Tongue (tissue), 2 donors: ENCODE measurements around the gene KRTAP5-5. TPM values are rescaled to one million over a fixed set of nuclear protein-coding genes. Genes with fewer than 3 reads are reported as not detected.
"Not testable (repeated sequence)": the region's sequence is repeated elsewhere in the genome, so short reads cannot be mapped to it uniquely, and the experiment has no call there.

Experiments
- DNase-seq: peaks from one replicate; pipeline ENCODE4 v3.0.0-alpha.2; 2015
- total RNA-seq: library from RNA; depleted of rRNA; stranded (reverse); fragments of >200 nt; gene quantifications from one replicate; pipeline ENCODE4 v1.2.3, GENCODE V29; 2014

KRTAP5-5 gene
- total RNA-seq, 1 donor from 2014 or later: not detected

DNA sequence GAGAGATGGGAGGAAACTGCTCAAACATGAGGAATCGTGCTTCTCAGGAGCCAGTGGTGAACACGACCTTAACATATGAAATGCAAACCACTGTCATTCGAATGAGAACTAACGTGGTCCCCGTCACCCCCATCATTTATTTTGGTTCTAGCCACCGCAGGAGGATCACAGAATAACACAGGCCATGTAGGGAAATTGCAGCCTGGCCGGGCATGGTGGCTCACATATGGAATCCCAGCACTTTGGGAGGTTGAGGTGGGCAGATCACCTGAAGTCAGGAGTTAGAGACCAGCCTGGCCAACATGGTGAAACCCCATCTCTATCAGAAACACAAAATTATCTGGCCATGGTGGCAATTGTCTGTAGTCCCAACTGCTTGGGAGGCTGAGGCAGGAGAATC is 27.1 kb downstream of the KRTAP5-5 start:
- DNase-seq: no peak

DNA sequence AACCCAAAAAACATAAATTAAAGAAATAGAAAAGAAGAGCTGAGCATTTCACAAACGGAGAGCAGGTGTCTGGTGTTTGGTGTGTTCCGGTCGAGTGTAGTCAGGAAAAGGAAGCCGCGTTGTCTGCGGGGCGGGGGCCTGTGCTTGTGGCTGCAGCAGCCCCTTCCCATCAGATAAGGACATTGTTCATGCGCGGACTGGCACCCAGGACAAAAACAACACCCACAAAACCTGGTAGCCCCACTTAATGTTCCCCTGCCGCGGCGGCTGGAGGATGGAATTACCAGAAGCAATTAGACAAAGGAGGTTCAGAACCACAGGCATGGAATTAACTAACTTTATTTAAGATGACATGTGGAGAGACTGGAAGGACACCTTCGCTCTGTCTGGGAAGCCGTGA is 29.9 kb downstream of the KRTAP5-5 start:
- no peak for DNase-seq

DNA sequence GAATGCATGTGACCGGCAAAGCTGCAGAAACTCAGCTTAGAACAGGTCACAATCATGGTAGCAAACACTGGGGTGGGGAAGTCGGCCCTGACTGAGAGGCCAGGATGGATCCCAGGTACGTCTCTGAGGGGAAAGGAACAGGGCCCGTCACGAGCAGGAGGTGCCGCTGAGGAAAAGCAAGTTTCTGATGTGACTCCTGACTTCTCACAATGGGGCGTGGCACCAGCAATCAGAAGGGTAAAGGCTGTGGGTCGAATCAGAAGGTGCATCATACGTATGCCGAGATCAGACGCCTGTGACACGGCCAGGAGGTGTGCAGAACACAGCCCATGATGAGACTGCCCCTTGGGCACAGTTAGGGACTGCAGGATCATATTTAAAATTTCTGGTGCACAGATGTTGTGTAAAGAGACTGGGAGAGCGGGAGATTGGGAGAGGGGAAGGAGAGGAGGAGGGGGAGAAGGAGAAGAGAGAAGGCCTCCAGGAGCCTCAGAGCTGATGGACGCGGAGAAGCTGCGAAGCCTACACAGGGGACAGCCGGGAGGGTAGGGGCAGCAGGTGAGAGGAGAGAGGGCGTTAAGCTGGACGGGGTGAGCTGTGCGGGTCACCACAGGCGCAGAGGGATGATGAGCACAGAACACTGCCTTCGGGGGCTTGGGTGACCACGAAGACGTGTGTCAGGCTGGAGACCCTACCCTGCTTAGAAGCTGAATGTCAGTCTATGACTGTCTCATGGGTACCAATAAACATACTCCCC is 30.7 kb downstream of the KRTAP5-5 start:
- no peak for DNase-seq

DNA sequence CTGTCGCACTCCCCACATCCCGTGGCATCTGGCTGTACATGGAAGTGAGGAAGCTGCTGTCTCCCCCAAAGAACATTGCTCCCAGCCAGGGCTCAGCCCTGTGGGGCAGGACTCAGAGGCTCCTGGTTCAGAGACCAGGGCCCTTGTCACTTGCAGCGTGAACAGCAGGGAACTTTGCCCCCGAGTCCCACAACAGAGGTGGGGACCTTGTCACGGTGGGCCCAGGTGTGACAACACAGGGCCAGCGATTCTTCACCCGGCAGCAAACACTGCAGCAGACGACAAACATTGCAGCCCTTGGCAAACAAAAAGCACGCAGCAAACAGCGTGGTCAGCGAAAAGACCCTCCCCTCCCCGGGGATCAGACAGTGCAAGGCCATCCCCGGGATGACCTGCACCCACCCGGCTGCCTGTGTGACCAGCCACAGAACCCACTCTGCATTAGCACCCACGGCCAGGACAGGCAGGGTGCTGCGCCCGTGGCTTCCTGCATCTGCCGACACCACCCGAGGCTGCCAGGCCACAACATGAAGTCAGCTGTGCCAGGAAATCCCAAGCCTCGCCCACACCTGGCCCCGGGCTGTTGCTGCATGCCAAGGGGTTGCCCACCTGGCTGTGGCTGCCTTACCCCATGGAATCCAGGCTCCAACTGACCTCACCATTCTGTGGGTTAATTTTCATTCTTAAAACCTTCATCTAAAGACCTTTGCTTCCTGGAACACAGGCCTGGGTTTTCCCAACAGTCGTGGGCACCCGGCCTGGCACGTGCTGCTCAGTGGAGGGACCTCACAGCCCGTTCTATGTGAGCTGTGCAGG is 32.1 kb downstream of the KRTAP5-5 start:
- DNase-seq: not testable (repeated sequence)

DNA sequence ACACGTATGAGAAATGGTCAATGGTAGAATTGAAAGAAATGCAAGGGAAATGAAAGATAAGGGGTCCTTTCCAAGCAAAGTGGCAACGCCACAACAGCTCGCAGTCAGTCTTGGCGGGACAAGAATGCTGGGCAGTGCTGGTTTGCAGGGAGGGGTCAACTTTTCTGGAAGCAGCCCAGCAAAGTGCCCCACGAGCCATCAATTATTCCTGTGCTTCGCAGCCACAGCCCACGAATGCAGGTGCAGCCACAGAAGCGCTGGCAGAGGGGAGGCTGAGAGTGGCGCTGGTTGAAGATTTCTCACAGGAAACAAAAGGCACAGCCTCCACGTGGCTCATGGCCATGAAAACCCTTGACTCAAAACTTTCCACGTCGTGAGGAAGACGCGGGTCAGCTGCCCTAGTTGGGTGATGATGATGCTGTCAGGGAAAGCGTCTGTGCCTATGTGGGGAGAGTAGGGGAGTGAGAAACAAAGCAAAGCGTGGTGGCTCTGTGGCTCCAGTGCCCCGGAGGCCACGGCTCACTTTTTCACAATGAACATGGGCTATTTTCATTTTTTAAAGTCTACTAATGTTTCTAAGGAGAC is 33.2 kb downstream of the KRTAP5-5 start:
- DNase-seq: not testable (repeated sequence)

DNA sequence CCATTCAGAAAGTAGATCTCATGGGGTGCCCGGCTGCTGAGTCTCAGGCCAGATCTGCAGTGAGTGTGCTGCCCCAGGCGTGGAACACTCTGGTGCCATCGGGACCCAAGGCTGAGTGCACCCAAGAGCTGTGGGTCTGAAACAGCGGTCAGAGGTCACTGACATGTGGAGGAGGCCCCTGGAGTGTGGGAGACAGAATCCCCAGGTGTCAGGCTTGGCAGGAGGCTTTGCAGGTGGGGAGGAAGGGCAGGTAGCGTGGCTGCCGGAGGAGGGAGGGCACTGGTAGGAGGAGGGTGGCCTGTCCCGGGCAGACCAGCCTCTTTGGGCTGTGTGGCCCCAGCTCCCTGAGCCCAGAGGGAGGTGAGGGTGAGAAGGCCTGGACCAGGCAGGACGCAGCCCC is 35.7 kb downstream of the KRTAP5-5 start:
- DNase-seq: no peak

DNA sequence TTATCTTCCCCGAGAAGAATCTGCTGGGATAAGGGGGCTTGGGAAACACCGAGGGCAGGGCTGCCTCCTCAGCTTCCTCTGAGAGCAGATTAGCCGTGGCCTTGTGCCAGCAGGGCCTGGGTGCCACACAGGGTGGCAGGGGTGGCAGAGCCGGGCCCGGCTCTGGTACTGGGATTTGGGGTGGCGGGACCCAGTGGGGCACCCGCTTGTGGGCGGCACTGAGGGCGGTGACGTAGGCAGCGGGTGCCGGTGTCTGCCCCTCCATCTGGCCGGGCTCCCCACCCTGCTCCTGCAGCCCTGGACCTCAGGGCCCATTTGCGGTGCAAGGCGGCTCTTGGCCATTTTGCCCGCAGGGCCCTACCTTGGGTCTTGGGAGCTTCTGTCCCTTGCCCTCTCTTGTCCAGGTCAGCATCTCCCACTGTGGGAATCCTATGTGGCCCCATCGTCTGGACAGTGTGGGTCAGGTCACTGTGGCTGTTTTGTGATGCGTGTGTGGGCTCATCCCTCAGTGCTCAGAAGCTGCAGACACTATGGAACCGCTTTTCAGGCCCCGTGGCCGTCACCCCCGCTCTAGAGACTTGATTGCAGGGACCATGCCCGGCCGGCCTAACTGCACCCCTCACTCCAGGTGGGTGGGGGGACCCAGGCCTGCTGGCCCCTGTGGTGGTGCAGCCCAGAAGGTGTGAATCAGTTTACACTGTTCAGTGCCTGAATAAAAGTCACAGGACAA is 37.7 kb downstream of the KRTAP5-5 start:
- no peak for DNase-seq

DNA sequence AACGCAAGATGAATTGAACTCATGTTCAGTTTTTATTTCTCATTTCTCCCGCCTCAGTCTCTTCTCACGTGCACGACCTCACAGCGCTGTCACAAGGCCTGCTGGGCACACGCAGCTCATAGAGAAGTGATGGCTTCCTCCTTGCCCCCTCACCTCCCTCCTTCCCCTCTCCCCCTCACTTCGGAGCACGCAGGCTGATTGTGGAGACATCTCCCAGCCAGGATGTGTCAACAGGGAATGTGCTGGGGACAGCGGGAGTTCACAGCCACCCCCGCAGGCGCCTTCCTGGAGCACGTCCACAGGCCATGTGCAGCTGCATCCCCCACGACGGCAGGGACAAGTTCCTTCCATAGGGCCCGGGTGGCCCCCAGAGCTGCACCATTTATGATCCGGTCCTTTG is 38.3 kb downstream of the KRTAP5-5 start:
- DNase-seq: peak; percentile 50

DNA sequence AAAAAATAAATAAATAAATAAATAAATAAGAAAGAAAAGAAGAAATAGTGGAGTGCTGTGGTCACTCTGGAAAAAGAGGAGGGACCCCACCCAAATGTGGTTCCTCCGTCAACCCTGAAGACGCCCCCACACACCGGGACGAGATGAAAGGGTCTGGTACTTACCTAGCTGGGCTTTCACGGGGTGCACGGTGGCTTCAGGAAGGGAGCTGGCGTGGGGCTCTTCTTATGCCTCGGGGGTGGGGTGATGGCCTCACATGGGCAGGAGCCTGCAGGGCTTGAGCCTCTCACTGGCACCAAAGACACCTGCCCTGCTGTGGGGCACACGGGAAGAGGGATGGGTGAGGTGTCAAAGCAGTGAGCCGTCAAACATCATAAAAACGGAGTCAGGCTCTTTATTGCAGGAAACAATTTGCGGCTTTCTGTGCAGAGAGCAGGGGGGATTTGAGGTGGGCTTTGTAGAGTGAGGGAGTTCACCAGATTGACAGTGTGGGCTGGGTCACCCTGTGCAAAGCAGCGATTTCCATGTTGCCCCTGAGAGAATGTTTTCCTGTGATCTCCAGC is 39.4 kb downstream of the KRTAP5-5 start:
- DNase-seq: no peak

DNA sequence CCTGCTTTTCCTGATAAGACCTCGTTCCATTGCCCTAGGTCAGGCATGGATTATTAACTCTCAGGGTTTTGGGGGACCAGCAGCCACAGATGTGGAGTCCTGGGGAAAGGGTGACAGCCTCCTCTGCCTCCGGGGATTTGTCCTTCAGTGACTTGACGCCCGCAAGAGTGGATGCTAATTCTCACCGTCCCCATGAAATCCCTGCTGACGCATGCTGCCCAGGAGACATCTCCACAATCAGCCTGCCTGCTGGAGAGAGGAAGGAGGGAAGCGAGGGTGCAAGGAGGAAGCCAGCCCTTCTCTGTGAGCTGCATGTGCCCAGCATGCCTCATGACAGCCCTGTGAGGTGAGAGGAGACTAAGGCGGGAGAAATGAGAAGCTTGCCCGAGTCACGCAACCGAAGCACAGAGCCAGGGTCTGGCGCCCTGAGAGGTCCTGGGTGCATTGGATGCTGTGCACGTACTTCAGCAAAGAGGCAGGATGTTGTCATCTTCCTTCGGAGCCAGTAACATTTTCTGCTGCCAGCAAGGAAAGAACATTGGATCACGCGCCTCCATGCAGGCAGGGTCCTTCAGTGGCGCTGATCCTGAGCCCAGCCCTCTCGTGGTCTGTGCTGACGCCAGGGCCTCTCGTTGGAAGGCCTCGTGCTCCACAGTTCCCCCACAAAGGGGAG is 40.1 kb downstream of the KRTAP5-5 start:
- peak; percentile 90 for DNase-seq

DNA sequence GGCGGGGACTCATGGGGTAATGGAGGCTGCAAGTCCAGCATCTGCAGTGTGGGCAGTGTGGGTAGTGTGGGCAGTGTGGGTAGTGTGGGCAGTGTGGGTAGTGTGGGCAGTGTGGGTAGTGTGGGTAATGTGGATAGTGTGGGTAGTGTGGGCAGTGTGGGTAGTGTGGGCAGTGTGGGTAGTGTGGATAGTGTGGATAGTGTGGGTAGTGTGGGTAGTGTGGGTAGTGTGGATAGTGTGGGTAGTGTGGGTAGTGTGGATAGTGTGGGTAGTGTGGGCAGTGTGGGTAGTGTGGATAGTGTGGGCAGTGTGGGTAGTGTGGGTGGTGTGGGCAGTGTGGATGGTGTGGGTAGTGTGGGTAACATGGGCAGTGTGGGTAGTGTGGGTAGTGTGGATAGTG is 40.9 kb downstream of the KRTAP5-5 start:
- not testable (repeated sequence) for DNase-seq

DNA sequence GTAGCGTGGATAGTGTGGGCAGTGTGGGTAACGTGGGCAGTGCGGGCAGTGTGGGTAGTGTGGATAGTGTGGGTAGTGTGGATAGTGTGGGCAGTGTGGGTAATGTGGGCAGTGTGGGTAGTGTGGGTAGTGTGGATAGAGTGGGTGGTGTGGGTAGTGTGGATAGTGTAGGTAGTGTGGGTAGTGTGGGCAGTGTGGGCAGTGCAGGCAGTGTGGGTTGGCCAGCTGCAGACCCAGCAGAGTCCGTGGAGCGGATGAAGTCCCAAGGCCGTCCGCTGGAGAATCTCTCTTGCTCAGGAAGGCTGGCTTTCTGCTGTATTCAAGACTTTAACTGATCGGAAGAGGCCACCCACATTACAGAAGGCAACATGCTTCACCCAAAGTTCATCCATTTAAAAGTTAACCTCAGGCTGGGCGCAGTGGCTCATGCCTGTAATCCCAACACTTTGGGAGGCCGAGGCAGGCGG is 41.4 kb downstream of the KRTAP5-5 start:
- no peak for DNase-seq

DNA sequence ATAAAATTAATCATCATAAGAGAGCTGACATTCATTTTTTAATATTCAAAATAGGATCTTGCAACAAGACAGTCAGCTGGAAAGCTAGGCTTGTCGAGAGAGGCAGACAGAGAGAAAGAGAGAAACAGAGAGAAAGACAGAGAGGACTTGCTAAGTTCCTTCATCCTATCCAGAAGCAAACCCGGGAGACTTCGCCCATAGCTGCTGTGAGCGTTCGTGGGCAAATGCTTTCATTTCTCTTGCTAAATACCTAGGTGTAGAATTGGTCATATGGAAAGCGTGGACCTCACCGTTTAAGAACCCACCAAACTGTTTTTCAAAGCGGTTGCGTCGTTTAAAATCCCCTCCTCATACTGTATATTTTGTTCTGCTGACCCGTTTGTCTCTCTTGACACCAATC is 42.1 kb downstream of the KRTAP5-5 start:
- no peak for DNase-seq

DNA sequence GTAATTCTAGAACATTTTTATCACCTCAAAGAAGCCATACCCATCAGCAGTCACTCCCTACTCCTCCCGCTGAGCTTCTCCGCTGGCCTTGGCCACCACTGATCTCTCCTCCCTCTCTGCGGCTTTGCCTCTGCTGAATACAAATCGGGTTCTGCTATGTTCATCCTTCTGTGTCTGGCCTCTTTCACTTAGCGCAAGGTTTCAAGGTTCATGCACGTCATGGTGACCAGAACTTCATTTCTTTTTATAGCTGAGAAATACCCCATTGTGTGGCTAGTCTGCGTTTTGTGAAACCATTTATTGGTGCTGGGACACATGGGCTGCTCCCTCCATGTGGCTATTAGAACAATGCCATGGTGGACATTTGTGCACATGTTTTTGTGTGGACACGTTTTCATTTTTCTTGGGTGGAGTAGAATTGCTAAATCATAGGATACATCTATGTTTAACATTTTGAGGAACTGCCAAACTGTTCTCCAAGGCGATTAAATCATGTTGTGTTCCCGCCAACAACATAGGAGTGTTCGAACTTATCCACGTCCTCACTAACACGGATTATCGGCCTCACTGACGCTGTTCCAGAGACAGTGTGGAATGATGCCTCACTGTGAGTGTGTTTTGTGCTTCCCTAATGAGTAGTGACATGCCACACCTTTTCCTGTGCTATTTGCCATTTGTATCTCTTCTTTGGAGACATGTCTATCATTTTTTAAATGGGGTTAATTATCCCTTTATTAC is 43.2 kb downstream of the KRTAP5-5 start:
- peak; percentile 77 for DNase-seq

DNA sequence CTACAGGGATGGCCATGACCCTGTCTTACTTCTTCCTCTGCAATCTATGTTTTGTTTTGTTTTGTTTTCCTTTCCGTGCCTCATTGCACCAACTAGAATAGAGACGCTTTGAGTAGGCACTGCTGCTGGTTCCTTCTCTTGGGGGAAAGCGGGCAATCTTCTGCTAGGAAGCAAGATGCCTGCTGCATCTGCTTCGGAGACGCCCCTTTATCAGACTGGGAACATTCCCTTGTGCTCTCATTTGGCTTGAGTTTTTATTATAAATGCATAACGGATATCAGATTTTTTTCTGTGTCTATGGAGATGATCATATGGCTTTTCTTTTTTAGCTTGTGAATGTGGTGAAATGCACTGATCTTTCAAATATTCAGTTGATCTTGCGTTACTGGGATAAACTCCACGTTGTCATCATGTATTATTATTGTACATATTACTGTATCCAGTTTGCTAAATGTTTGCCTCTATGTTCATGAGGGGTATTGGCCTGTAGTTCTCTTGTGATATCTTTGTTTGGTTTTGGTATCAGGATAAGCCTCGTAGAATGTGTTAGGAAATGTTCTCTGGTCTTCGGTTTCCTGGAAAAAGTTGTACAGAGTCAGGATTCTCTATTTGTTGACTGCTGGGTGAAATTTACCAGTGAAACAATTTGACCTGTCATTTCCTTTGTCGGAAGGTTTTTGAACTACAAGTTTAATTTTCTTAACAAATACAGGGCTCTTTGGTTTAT is 44.0 kb downstream of the KRTAP5-5 start:
- DNase-seq: peak; percentile 42

DNA sequence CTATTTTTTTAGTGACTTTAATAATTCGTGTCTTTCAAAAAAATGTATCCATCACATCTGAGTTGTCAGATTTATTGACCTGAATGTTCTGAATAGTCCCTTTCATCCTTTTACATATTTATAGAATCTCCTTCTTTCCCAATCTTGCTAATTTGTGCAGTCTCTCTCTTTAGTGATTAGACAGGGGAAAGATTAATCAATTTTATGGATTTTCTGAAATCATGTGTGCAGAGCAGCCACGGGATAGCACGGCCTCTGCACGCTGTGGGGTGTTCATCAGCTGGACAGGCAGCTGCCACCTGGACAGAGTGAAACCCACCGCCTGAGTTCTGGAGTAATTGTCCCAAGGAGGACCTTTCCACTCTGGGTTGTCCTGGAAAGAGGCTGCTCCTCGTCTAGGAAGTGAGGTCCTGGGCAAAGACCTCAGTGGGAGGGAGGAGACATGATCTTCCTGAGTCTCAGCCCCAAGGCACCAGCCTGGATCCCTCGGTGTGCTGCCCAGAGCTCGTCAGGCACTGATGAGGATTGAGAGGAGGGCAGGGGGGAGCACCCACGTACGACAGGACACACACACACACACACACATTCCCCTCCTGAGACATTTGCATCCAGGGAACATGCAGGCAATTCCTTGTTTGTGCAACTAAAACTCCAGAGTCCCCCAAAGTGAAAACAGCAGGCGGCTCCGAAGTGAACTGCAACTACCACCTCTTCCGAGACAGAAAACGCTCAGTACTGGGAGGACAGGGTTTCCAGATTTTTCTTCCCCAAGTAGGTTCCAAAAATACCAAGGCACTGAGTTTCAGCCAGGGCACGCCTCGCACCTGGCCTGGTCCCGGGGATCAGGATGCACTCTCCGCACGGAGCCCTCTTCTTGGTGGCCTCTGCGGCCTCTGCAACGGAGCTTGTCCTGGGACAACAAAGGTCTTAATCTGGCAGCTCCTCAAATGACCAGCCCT is 44.9 kb downstream of the KRTAP5-5 start:
- DNase-seq: peak; percentile 55

DNA sequence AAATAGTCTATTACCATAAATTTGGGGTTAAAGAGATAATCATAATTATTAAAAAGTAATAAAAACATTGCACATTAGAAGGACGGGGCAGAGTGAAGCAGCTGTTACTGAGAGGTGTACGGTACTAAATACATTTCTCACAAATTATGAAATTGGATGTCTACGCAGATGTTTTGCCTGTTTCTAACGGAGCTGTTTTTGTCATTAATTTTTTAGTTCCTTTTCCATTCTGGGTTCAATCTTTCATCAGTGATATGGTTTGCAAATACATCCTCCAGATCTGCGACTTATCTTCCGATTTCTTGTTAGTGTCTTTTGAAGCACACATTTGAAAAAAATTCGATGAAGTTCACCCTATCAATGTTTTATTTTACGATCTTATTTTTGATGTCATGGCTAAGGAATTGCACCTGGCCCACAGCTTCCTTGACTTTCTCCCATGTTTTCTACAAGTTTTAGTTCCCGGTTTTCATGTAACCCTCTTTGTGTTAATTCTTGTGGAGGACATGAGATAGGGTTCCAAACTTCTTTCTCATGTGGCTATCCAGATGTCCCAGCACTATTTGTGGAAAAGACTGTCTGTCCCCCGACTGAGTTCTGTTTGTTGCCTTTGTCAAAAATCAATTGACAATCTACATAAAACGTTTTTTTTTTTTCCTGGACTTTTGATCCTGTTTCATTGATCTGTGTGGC is 46.1 kb downstream of the KRTAP5-5 start:
- DNase-seq: peak; percentile 45

DNA sequence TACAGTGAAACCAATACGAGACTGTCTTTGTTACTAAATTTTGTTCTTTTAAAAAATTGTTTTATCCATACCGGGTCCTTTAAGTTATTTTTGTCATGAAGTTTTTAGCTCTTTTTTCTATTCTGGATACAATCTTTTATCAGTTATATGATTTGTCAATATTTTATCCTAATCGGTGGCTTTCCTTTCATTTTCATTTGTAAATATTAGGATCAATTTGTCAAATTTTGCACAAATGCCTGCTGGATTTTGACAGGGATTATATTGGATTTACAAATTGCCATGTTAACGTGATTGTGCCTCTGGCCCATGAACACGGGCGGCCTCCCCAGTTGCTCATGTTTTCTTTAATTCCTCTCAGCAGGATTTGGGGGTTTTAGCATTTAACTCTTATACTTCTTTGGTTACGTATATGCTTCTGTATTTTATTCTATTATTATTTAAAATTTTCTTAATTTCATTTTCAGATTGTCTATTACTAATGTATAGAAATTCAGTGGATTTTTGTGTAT is 46.7 kb downstream of the KRTAP5-5 start:
- no peak for DNase-seq
